Common myeloid progenitor, CD34-positive (primary cell): ENCODE results near the gene PLCH1.

Experiments
- CTCF ChIA-PET: fragments of 350-600 bp; sonication (Branson Sonifier 250); formaldehyde crosslinking; loops from one replicate; lab custom pipeline; 2021; ENCODE audit warnings: antibody characterized with exemption; lab: Charles Lee
- POLR2A ChIA-PET: fragments of 350-600 bp; sonication (Branson Sonifier 250); formaldehyde crosslinking; loops from one replicate; lab custom pipeline; 2021; ENCODE audit warnings: antibody characterized with exemption; lab: Charles Lee
- DNase-seq, 3 donors: peaks; one replicate each; pipeline versions ENCODE4 v3.0.0 to v3.0.0-alpha.2; 2013
- H3K27ac ChIP-seq, 2 experiments: 1 replicate in 1 of 2; 2 replicates in 1 of 2; pipeline ENCODE4 v1.7.0; 2013; ENCODE audit warnings: inconsistent platforms in 2 of 2, low read length in 2 of 2, mild to moderate bottlenecking in 2 of 2, low read depth in 1 of 2, moderate library complexity in 1 of 2; ENCODE audit not compliant: severe bottlenecking in 2 of 2, insufficient read depth in 1 of 2, poor library complexity in 1 of 2
- H3K27me3 ChIP-seq, 5 experiments: replicated peaks in 2 of 5; 1 replicate in 3 of 5; 2 replicates in 2 of 5; pipeline versions ENCODE4 v1.6.1 to v1.7.0; 2013; ENCODE audit warnings: low read length in 4 of 5, mild to moderate bottlenecking in 2 of 5, moderate library complexity in 2 of 5, inconsistent platforms in 1 of 5; ENCODE audit not compliant: insufficient read depth in 5 of 5, control insufficient read depth in 4 of 5
- H3K36me3 ChIP-seq, 4 experiments: 1 replicate in 2 of 4; 2 replicates in 2 of 4; pipeline versions ENCODE4 v1.6.1 to v1.7.0; 2013; ENCODE audit warnings: low read length in 3 of 4, control low read depth in 1 of 4, mild to moderate bottlenecking in 1 of 4; ENCODE audit not compliant: control insufficient read depth in 4 of 4, insufficient read depth in 4 of 4
- H3K4me1 ChIP-seq, 4 experiments: 1 replicate in 3 of 4; 2 replicates in 1 of 4; pipeline versions ENCODE4 v1.6.1 to v1.7.1; 2013; ENCODE audit warnings: low read length in 3 of 4, mild to moderate bottlenecking in 3 of 4, control low read depth in 1 of 4, inconsistent platforms in 1 of 4, moderate library complexity in 1 of 4; ENCODE audit not compliant: control insufficient read depth in 4 of 4, insufficient read depth in 4 of 4; ENCODE audit errors: control extremely low read depth in 1 of 4
- H3K4me3 ChIP-seq, 7 experiments: 1 replicate in 4 of 7; 2 replicates in 3 of 7; pipeline versions ENCODE4 v1.5.1 to v1.7.0; 2013; ENCODE audit warnings: mild to moderate bottlenecking in 7 of 7, low read length in 6 of 7, moderate library complexity in 6 of 7, inconsistent platforms in 2 of 7, low read depth in 2 of 7, control low read depth in 1 of 7; ENCODE audit not compliant: insufficient read depth in 4 of 7, control insufficient read depth in 1 of 7; ENCODE audit errors: extremely low read depth in 1 of 7
- H3K9me3 ChIP-seq, 5 experiments: 1 replicate in 4 of 5; 2 replicates in 1 of 5; pipeline versions ENCODE4 v1.6.1 to v1.7.1; 2013; ENCODE audit warnings: low read length in 4 of 5, mild to moderate bottlenecking in 2 of 5, inconsistent platforms in 1 of 5, low read depth in 1 of 5, moderate library complexity in 1 of 5; ENCODE audit not compliant: control insufficient read depth in 4 of 5, insufficient read depth in 2 of 5; ENCODE audit errors: control extremely low read depth in 1 of 5
- WGBS: methylation state at CpG from one replicate; pipeline ENCODE4 v1.1.5; 2013; ENCODE audit not compliant: insufficient coverage; 5-methylcytosine and 5-hydroxymethylcytosine counted together

Gene PLCH1

GRCh38 chr3:155377071-155377470 lies 367.8 kb downstream of the PLCH1 start:
- no peaks in the 10 kb centered on the region for H3K36me3 ChIP-seq
- CTCF ChIA-PET: no interaction called here
- DNase-seq: no peak
- H3K27me3 ChIP-seq: no peaks in the 10 kb centered on the region
- no peak overlapping the region for H3K4me3 ChIP-seq
- no peaks in the 10 kb centered on the region for H3K9me3 ChIP-seq
- no peak overlapping the region for H3K27ac ChIP-seq
- POLR2A ChIA-PET: no interaction called here
- WGBS: no CpG with 5 or more reads among the region's 2 CpGs
- no peaks in the 10 kb centered on the region for H3K4me1 ChIP-seq

DNA sequence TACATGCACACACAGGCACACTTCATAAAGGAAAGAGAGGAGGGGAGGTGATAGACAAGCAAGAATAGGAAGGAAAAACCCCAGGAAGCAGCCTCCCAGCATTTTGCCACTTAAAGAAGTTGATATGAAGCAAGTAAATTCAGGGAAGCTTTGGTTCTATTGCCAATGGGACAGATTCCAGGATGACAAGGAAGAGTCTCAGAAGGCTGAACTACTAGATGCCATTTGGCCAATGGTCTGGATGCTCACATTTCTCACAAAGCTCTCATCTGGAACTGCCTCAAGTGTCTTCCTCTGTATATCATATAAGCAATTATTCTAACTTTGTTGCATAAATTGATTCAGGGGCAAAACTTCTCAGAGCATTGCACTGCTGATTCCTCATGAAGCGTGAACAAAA lies 372.6 kb downstream of the PLCH1 start:
- POLR2A ChIA-PET: no interaction called here
- H3K36me3 ChIP-seq: no peaks in the 10 kb centered on the region
- CTCF ChIA-PET: interaction anchor here (1.3 kb wide), 1 partner anchor 21 kb away, joined by 3 read pairs; no protein-coding TSS in a partner anchor
- H3K27me3 ChIP-seq: no peaks in the 10 kb centered on the region
- WGBS: no CpG with 5 or more reads among the region's 1 CpG
- H3K9me3 ChIP-seq: no peaks in the 10 kb centered on the region
- H3K4me1 ChIP-seq: peaks cover 0 to 4% (median 0%) of the 10 kb centered on the region in 4 experiments
- no peak overlapping the region for H3K4me3 ChIP-seq
- no peak overlapping the region for H3K27ac ChIP-seq
- DNase-seq: no peak

- H3K4me1 ChIP-seq: peaks cover 0 to 4% (median 0%) of the 10 kb centered on the region in 4 experiments
- no peak overlapping the region for H3K4me3 ChIP-seq
- no peak for DNase-seq
- H3K36me3 ChIP-seq: no peaks in the 10 kb centered on the region
- POLR2A ChIA-PET: no interaction called here
- CTCF ChIA-PET: interaction anchor here (1.0 kb wide), 1 partner anchor 19 kb away, joined by 3 read pairs; no protein-coding TSS in a partner anchor
- peaks cover 0 to 3% (median 0%) of the 10 kb centered on the region in 5 experiments for H3K9me3 ChIP-seq
- 100% methylated on average over 4 of the region's 4 CpGs for WGBS
- H3K27ac ChIP-seq: no peak overlapping the region
- no peaks in the 10 kb centered on the region for H3K27me3 ChIP-seq
Measured at GRCh38 chr3:155370764-155371503, 373.9 kb downstream of the PLCH1 start.

- POLR2A ChIA-PET: no interaction called here
- H3K9me3 ChIP-seq: peaks cover 0 to 7% (median 4%) of the 10 kb centered on the region in 5 experiments
- H3K4me1 ChIP-seq: peaks cover 0 to 4% (median 0%) of the 10 kb centered on the region in 4 experiments
- CTCF ChIA-PET: no interaction called here
- no peak for DNase-seq
- H3K27ac ChIP-seq: no peak overlapping the region
- no peaks in the 10 kb centered on the region for H3K36me3 ChIP-seq
- H3K4me3 ChIP-seq: no peak overlapping the region
- H3K27me3 ChIP-seq: no peaks in the 10 kb centered on the region
Measured at GRCh38 chr3:155370198-155370597, 374.7 kb downstream of the PLCH1 start.

- peaks cover 0 to 4% (median 0%) of the 10 kb centered on the region in 4 experiments for H3K4me1 ChIP-seq
- DNase-seq: no peak
- no peak overlapping the region for H3K4me3 ChIP-seq
- no peak overlapping the region for H3K27ac ChIP-seq
- no CpG with 5 or more reads among the region's 3 CpGs for WGBS
- CTCF ChIA-PET: no interaction called here
- peaks cover 0 to 12% (median 4%) of the 10 kb centered on the region in 5 experiments for H3K9me3 ChIP-seq
- H3K36me3 ChIP-seq: no peaks in the 10 kb centered on the region
- POLR2A ChIA-PET: no interaction called here
- no peaks in the 10 kb centered on the region for H3K27me3 ChIP-seq
Measured at GRCh38 chr3:155369735-155370134, 375.1 kb downstream of the PLCH1 start.

- no peaks in the 10 kb centered on the region for H3K36me3 ChIP-seq
- no peak overlapping the region for H3K4me3 ChIP-seq
- ChIA-PET POLR2A (no interaction called here), CTCF (no interaction called here)
- 100% methylated on average over 4 of the region's 5 CpGs for WGBS
- H3K27ac ChIP-seq: no peak overlapping the region
- peaks cover 0 to 4% (median 0%) of the 10 kb centered on the region in 4 experiments for H3K4me1 ChIP-seq
- no peak for DNase-seq
- peaks cover under 1 to 16% (median 5%) of the 10 kb centered on the region in 5 experiments for H3K9me3 ChIP-seq
- H3K27me3 ChIP-seq: no peaks in the 10 kb centered on the region
Measured at GRCh38 chr3:155369244-155369643, 375.6 kb downstream of the PLCH1 start.

DNA sequence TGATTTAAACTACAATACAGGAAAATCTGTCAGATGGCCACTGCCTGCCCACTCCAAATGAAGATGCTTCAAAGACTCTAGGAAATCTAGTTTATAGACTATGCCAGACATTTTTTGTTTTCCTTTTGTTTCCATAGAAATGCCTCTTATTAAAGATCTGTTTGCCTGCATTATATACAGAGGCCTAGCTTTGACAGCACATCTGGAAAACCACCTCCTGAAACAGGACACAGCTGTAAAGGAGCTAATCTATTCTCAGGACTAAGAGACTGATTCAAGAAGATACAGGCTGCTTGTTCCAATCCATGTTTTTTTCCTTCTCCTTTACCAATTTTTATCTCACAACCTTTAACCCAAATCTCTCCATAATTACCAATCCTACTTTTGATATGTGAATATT lies 376.1 kb downstream of the PLCH1 start:
- peaks cover 0 to 4% (median 0%) of the 10 kb centered on the region in 4 experiments for H3K4me1 ChIP-seq
- DNase-seq: no peak
- no peak overlapping the region for H3K27ac ChIP-seq
- H3K9me3 ChIP-seq: peaks cover 3 to 17% (median 5%) of the 10 kb centered on the region in 5 experiments
- no peak overlapping the region for H3K4me3 ChIP-seq
- ChIA-PET POLR2A (no interaction called here), CTCF (no interaction called here)
- no peaks in the 10 kb centered on the region for H3K36me3 ChIP-seq
- H3K27me3 ChIP-seq: no peaks in the 10 kb centered on the region
